NCI-H1436 (cell line): Measurements from ENCODE around the gene PRELID2.
A peak's percentile ranks its signal among the peaks of the same experiment; 100 is the strongest.
"Not testable (repeated sequence)": the region's sequence is repeated elsewhere in the genome, so short reads cannot be mapped to it uniquely, and the experiment has no call there.

Source experiments
- DNase-seq: peaks from one replicate; lab custom pipeline; 2025; lab: John Stamatoyannopoulos, UW

Gene PRELID2

GRCh38 chr5:145834917-145835847 is at the start of gene PRELID2:
Gene PRELID2 (minus strand): TSS chr5:145835342. CDS start chr5:145835251, 91 bp downstream.
- DNase-seq: peak; percentile 56

DNA sequence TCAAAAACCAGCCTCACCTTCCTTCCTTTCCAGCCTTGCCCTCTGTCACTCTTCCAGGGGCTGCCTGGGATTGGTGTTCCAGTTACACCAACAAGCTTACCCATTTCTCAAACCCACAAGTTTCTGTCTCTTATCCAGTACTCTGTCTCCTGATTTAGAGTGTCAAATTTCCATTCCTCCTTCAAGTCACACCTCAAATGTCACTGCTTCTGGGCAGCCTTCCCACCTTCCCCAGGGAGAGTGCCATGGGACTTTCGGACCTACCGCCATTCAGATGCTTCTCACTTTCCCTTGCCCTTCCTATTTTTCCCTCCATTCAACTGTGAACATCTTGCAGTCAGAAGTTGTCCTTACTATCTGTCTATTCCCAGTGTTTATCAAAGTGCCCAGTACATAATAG is 39.6 kb upstream of the PRELID2 start:
- no peak for DNase-seq

GRCh38 chr5:145872914-145873313 is 37.8 kb upstream of the PRELID2 start, which contains the start of gene GRXCR2:
Gene GRXCR2 (minus strand): TSS chr5:145873014. CDS start chr5:145872968, 46 bp downstream.
- DNase-seq: no peak

GRCh38 chr5:145872486-145872885 is 37.3 kb upstream of the PRELID2 start:
- DNase-seq: no peak

GRCh38 chr5:145869753-145870152 is 34.6 kb upstream of the PRELID2 start:
- no peak for DNase-seq

DNA sequence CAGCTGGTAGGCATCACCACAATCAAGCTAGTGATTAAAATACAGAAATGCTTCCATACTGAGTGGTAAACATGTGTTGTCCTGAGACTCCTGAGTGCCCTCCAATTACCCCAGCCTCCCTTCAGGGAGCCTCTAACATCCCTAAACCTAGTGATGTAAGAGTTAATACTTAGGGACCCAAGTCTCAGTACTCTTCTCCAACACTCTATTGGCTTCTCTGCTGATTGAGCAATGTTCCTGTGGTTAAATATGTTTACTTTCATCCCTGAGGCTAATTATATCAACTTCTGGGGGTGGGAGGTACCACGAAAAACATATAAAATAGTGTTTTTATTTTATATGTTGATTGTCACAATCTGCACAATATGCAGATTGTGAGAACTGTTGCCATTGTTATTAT is 32.7 kb upstream of the PRELID2 start:
- DNase-seq: no peak

DNA sequence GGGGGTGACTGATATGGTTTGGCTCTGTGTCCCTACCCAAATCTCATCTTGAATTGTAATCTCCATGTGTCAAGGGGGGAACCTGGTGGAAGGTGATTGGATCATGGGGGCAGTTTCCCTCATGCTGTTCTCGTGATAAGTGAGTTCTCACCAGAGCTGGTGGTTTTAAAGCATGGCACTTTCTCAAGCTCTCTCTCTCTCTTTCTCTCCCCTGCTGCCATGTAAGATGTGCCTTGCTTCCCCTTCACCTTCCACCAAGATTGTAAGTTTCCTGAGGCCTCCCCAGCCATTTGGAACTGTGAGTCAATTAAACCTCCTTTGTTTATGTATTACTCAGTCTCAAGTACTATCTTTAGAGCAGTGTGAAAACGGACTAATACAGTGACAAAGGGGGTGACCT is 29.3 kb upstream of the PRELID2 start:
- not testable (repeated sequence) for DNase-seq

- no peak for DNase-seq
These were observed 27.9 kb upstream of the PRELID2 start for GRCh38 chr5:145863003-145863402.

DNA sequence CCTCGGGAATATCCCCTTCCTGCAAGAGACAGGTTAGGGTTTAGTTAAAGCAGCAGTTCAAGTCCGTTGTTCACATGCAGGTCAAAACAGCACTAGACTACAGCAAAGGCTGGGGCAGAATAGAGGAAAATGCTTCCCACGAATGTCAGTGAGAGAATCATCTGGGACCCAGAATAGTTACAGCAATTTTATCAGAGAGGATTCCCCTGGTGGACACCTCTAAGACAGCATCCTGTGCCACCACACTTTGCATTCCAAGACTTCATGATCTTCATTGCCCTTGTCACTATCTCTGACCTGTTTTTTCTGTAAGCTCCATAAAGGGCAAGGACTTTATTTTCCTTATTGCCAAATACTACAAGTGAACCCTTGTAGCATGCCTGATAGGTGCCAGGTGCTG is 24.8 kb upstream of the PRELID2 start:
- DNase-seq: no peak

DNA sequence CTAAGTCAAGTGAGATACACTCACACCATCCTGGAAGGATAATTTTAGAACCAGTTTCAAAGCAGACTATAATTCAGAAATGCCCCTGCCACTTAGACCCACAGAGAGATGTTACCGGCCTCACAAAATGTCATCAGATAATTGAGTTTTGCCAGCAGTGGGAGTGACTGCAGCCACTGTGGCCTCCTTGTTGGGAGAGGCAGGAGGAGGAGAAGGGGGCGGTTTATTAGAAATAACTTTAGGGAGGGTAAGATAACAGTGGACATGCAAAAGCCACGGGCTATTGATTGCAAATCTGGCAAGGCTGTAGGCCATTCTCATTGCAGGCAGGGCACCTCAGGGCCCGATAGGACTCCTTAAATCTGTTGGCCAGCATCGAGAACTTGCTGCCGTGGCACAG is 24.3 kb upstream of the PRELID2 start:
- no peak for DNase-seq

DNA sequence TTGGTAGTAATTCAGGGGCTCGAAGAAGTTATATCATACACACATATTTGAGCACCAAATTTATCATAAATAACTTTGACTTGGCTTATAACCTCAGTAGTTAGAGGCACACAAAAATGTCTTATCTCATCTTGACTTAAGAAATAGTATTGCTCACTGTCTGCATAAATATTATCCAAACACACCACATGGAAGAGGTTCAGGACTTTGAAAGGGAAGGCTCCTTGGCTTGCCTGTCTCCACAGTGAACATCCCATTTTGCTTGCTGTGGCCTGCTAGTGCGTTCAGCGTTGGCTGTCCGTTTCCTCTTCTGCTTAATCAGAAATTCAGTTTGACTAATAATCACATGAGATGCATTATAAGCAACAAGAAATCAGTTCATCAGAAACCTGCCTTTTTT is 23.8 kb upstream of the PRELID2 start:
- no peak for DNase-seq

DNA sequence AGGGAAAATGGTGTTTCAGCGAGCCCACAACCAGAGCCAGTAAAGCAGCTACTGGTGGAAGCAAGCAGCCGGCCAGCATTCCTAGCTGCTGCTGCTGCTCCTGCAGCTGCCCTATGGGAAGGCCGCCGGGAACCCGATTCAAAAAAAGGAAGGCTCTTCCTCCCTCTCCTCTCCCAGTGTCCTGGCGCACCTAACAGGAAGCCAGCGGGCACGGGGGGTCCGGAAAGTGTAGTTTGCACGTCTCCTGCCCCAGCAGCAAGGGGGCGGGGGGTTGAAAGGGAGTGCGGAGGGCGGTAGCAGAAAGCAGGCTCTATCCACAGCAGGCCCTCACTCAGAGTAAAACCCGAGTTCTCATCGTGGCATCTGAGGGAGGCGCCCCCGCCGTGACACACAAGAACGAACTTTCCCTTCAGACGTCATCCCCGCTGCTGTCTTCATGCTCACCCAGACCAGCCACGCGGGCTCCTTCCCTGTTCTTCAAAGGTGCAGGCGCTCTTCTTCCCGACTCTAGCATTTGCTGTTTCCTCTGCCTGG is 21.2 kb upstream of the PRELID2 start:
- DNase-seq: no peak

- no peak for DNase-seq
These were observed 20.7 kb upstream of the PRELID2 start for GRCh38 chr5:145855763-145856267.

DNA sequence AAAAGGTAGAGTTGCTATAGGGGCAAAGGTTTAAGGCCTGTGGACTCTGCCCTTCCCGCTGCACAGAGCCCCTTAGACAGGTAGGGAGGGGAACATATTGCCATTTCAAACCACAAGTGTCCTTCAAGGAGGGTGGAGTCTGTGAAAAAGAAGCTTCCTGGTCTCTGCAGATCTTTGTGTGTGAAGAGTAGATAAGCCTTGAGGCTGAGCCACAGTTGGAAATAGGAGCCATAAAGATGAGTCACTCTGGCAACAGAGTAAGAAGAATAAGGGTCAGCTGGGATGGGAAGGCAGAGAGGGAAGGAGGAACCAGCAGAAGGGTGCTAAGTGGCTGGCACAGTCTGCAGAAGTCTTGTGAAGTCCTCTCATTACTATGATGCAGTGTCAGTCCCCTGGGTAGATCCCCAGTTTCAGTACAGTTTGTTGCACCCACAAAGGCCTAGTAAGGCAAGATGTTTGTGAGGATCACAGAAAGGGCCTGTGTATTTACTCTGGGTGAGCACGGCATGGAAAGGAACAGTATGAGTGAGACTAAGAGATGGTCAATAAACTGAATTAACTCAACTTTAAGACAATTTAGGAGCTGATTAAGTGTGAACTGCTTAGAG is 19.6 kb upstream of the PRELID2 start:
- no peak for DNase-seq

- DNase-seq: no peak
These were observed 18.7 kb upstream of the PRELID2 start for GRCh38 chr5:145853781-145854376.

- no peak for DNase-seq
These were observed 17.8 kb upstream of the PRELID2 start for GRCh38 chr5:145852990-145853389.

DNA sequence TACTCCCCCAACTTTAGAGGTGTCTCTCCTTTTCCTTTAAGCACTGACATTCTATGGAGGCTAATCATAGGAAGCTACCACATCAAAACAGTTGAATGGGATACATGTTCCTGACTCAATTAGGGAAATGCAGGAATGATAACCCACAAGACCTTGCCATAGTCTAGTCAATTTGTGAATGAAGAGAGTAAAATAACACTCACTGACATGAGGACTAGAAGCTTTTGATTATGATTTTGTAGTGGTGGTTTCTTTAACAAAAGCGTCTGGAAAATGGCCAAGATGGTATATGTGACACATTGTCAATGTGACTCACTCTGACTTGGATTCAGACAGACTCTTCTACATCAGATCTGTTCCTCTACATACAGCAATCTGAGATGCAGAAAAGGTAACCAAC is 13.7 kb upstream of the PRELID2 start:
- DNase-seq: no peak

- no peak for DNase-seq
These were observed 12.7 kb upstream of the PRELID2 start for GRCh38 chr5:145847499-145848497.

DNA sequence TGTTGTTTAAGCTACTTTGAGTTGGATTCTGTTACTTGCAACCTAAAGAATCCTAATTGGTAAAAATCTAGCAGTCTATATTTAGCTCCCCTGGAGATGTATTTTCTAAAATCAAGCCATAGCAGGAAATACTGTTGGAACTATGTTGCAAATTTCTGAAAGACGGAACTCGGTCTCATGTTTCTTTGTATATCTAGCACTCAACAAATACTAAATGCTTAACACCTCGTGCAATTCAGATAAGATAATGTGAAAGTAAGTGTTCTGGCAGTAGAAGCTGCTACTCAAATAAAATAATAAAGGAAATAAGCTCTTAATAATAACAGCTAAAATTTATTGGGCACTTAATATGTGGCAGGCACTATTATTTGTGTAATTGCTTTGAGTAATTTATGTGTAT is 10.9 kb upstream of the PRELID2 start:
- DNase-seq: no peak

DNA sequence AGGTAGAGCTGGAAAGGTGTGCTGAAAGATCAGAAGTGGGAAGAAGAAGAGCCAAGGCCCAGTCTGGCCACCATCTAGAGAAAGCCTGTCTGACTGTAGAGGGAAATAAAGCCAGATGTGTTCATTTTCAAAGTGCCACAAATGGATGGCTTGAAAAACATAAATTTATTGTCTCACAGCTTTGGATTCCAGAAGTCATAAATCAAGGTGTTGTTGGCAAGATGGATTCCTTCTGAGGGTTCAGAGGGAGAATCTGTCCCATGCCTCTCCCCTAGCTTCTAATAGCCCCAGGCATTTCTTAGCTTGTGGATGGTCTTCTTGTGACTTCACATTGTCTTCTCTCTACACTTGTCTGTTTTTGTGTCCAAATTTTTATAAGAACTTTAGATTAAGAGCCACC is 6.2 kb upstream of the PRELID2 start:
- DNase-seq: no peak

DNA sequence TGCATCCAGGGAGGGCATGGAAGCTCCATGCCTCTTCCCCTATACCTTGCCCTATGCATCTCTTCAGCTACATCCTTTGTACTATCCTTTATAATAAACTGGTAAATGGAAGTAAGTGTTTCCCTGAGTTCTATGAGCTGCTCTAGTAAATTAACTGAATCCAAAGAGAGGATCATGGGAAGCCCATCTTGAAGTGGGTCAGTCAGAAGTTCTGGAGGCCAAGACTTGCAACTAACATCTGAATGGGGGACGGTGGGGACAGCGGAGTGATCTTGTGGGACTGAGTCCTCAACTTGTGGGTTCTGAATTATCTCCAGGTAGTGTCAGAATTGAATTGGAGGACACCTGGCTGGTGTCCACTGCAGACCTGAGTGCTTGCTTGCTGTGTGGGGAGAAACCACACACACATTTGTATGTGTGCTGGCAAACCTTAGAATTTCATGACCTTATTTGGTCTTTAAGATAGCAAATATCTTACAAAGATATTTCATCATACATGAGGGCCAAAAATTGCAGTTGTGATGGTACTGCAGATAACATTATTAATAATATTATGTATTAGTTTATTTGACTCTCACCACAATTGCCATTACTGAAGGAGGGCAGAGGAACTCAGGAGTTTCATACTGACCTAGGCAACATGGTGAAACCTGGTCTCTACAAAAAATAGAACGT is 5.5 kb upstream of the PRELID2 start:
- no peak for DNase-seq
